GM12878 (cell line): ENCODE measurements around the gene DPH7. TPM values are rescaled to one million over a fixed set of nuclear protein-coding genes. Genes with fewer than 3 reads are reported as not detected.

Experiments
- BACH1 ChIP-seq: fragments of 450-650 bp; IDR thresholded peaks from 2 replicates; pipeline ENCODE4 v1.6.1; 2017; ENCODE audit warnings: mild to moderate bottlenecking, borderline replicate concordance
- BHLHE40 ChIP-seq, 2 experiments: fragments of 450-650 bp in 1 of 2; IDR thresholded peaks; 2 replicates each; pipeline ENCODE4 v1.6.1; 2011 to 2017; ENCODE audit warnings: low read depth in 2 of 2, borderline replicate concordance in 1 of 2, improper control_type of control experiment in 1 of 2, low read length in 1 of 2, mild to moderate bottlenecking in 1 of 2
- BMI1 ChIP-seq: fragments of 450-650 bp; IDR thresholded peaks from 2 replicates; pipeline ENCODE4 v1.6.1; 2016; ENCODE audit warnings: mild to moderate bottlenecking, moderate library complexity, borderline replicate concordance
- CHD1 ChIP-seq: IDR thresholded peaks from 2 replicates; pipeline ENCODE4 v1.6.1; 2012; ENCODE audit warnings: low read depth, low read length, improper control_type of control experiment
- DPF2 ChIP-seq: fragments of 450-650 bp; IDR thresholded peaks from 2 replicates; pipeline ENCODE4 v1.6.1; 2017; ENCODE audit warnings: mild to moderate bottlenecking
- ESRRA ChIP-seq: IDR thresholded peaks from 2 replicates; pipeline ENCODE4 v1.6.1; 2012; ENCODE audit warnings: mild to moderate bottlenecking, low read length, improper control_type of control experiment
- HDAC2 ChIP-seq: fragments of 200-600 bp; sonication (generic); IDR thresholded peaks from 2 replicates; pipeline ENCODE4 v1.6.1; 2017
- HDGF ChIP-seq: fragments of 450-650 bp; IDR thresholded peaks from 2 replicates; pipeline ENCODE4 v1.6.1; 2016; ENCODE audit warnings: antibody characterized with exemption
- IRF4 ChIP-seq: IDR thresholded peaks from 2 replicates; pipeline ENCODE4 v1.6.1; 2011; ENCODE audit warnings: low read depth, low read length
- KDM1A ChIP-seq: fragments of 200-600 bp; sonication (generic); IDR thresholded peaks from 2 replicates; pipeline ENCODE4 v1.6.1; 2016; ENCODE audit warnings: borderline replicate concordance
- LARP7 ChIP-seq: fragments of 450-650 bp; IDR thresholded peaks from 2 replicates; pipeline ENCODE4 v1.6.1; 2017; ENCODE audit warnings: mild to moderate bottlenecking
- NR2C2 ChIP-seq: IDR thresholded peaks from 2 replicates; pipeline ENCODE4 v1.6.1; 2011; ENCODE audit warnings: borderline replicate concordance, low read depth; ENCODE audit not compliant: control insufficient read depth, insufficient read length
- NR2F1 ChIP-seq: fragments of 450-650 bp; conservative IDR thresholded peaks from 2 replicates; pipeline ENCODE4 v1.6.1; 2017; ENCODE audit warnings: mild to moderate bottlenecking
- PAX5 ChIP-seq: IDR thresholded peaks from 2 replicates; pipeline ENCODE4 v1.6.1; 2011; ENCODE audit warnings: low read depth, low read length, borderline replicate concordance
- PML ChIP-seq: IDR thresholded peaks from 2 replicates; pipeline ENCODE4 v1.6.1; 2012; ENCODE audit warnings: low read length, inconsistent platforms
- RAD51 ChIP-seq: fragments of 450-650 bp; IDR thresholded peaks from 2 replicates; pipeline ENCODE4 v1.6.1; 2016; ENCODE audit warnings: moderate library complexity, mild to moderate bottlenecking, inconsistent platforms
- RCOR1 ChIP-seq: conservative IDR thresholded peaks from 2 replicates; pipeline ENCODE4 v1.6.1; 2012; ENCODE audit warnings: low read depth, low read length, improper control_type of control experiment
- RELA ChIP-seq: fragments of 450-650 bp; IDR thresholded peaks from 2 replicates; pipeline ENCODE4 v1.8.0; 2014; ENCODE audit warnings: borderline replicate concordance; ENCODE audit not compliant: partially characterized antibody
- SMARCA5 ChIP-seq: fragments of 450-650 bp; IDR thresholded peaks from 2 replicates; pipeline ENCODE4 v1.6.1; 2017; ENCODE audit warnings: mild to moderate bottlenecking
- SMC3 ChIP-seq: IDR thresholded peaks from 2 replicates; pipeline ENCODE4 v1.6.1; 2011; ENCODE audit warnings: low read length, improper control_type of control experiment, borderline replicate concordance
- STAT1 ChIP-seq: fragments of 450-650 bp; conservative IDR thresholded peaks from 2 replicates; pipeline ENCODE4 v1.6.1; 2014; ENCODE audit warnings: antibody characterized with exemption, mild to moderate bottlenecking
- YBX1 ChIP-seq: fragments of 450-650 bp; IDR thresholded peaks from 2 replicates; pipeline ENCODE4 v1.6.1; 2016; ENCODE audit warnings: antibody characterized with exemption
- ZNF207 ChIP-seq: fragments of 450-650 bp; IDR thresholded peaks from 2 replicates; pipeline ENCODE4 v1.6.1; 2014; ENCODE audit warnings: antibody characterized with exemption, mild to moderate bottlenecking, borderline replicate concordance
- ZNF24 ChIP-seq: fragments of 450-650 bp; IDR thresholded peaks from 2 replicates; pipeline ENCODE4 v1.6.1; 2017; ENCODE audit warnings: antibody characterized with exemption, mild to moderate bottlenecking
- ZNF274 ChIP-seq: IDR thresholded peaks from one replicate; pipeline ENCODE4 v1.8.0; 2011; ENCODE audit not compliant: insufficient read length, insufficient read depth
- ZNF622 ChIP-seq: fragments of 450-650 bp; IDR thresholded peaks from 2 replicates; pipeline ENCODE4 v1.6.1; 2017; ENCODE audit warnings: mild to moderate bottlenecking, inconsistent platforms
- polyA plus RNA-seq, 11 experiments: library from polyadenylated mRNA; depleted of rRNA in 4 of 11; unstranded in 6 of 11; stranded (reverse) in 5 of 11; fragments of >200 nt; fragmentation: Nextera tagmentation in 4 of 11; fragmentation: Illumina TruSeq in 1 of 11; extraction: Ambion mirVana in 4 of 11; extraction: Trizol in 1 of 11; gene quantifications; 1 replicate in 1 of 11; 2 replicates in 10 of 11; pipeline versions ENCODE4 v1.2.1 to v1.2.3, GENCODE V29; 2011 to 2016; ENCODE audit warnings: inconsistent platforms in 2 of 11, missing spikeins in 2 of 11, low read depth in 1 of 11
- total RNA-seq, 4 experiments: library from RNA; depleted of rRNA in 3 of 4; stranded (reverse); fragments of >200 nt in 3 of 4; fragmentation: Illumina TruSeq in 1 of 4; extraction: Trizol in 1 of 4; gene quantifications; 2 replicates each; pipeline versions ENCODE4 v1.2.1 to v1.2.3, GENCODE V29; 2013 to 2021
- TF ChIP-seq, protein P1 (sequence below): fragments of 450-650 bp; IDR thresholded peaks from 2 replicates; pipeline ENCODE4 v1.6.1; 2017; ENCODE audit warnings: mild to moderate bottlenecking, moderate library complexity
- TF ChIP-seq, protein P2 (sequence below): fragments of 450-650 bp; IDR thresholded peaks from 2 replicates; pipeline ENCODE4 v1.6.1; 2017; ENCODE audit warnings: antibody characterized with exemption, mild to moderate bottlenecking, moderate library complexity

The DPH7 gene
- total and polyA plus RNA-seq, 10 of the 15 experiments (the other 5 are each of a cell fraction or from before 2014, with no cell fraction given): 8.7 to 40.0 (median 28.1) TPM

DNA sequence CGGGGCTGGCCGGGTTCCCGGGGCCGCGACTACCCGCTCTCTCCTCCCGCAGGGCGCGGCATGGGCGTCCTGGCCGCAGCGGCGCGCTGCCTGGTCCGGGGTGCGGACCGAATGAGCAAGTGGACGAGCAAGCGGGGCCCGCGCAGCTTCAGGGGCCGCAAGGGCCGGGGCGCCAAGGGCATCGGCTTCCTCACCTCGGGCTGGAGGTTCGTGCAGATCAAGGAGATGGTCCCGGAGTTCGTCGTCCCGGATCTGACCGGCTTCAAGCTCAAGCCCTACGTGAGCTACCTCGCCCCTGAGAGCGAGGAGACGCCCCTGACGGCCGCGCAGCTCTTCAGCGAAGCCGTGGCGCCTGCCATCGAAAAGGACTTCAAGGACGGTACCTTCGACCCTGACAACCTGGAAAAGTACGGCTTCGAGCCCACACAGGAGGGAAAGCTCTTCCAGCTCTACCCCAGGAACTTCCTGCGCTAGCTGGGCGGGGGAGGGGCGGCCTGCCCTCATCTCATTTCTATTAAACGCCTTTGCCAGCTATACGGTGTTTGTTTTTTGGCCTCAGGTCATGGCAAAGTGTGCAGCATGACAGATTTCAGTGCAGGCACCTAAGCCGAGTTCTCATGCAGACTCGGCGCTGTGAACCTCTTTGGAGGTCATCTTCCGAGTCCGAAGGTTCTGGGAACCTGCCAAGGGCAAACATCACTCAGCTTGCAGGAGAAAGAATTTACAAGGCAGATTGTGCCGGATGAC is 26.5 kb downstream of the DPH7 start (continued):
- TF ChIP-seq YBX1: no peak
- no peak for TF ChIP-seq PML
- TF ChIP-seq BACH1: peak; percentile 72; the same call in 1 of the 2 replicates
- TF ChIP-seq LARP7: peak; percentile 81; the same call in 1 of the 2 replicates
- TF ChIP-seq STAT1: no peak
- TF ChIP-seq ZNF207: 0 out of 2 replicates have a peak, but pooled peaks have one; percentile 46
- TF ChIP-seq CHD1: no peak
- TF ChIP-seq HDGF: no peak
- no peak for TF ChIP-seq RCOR1
- TF ChIP-seq, protein P1, sequence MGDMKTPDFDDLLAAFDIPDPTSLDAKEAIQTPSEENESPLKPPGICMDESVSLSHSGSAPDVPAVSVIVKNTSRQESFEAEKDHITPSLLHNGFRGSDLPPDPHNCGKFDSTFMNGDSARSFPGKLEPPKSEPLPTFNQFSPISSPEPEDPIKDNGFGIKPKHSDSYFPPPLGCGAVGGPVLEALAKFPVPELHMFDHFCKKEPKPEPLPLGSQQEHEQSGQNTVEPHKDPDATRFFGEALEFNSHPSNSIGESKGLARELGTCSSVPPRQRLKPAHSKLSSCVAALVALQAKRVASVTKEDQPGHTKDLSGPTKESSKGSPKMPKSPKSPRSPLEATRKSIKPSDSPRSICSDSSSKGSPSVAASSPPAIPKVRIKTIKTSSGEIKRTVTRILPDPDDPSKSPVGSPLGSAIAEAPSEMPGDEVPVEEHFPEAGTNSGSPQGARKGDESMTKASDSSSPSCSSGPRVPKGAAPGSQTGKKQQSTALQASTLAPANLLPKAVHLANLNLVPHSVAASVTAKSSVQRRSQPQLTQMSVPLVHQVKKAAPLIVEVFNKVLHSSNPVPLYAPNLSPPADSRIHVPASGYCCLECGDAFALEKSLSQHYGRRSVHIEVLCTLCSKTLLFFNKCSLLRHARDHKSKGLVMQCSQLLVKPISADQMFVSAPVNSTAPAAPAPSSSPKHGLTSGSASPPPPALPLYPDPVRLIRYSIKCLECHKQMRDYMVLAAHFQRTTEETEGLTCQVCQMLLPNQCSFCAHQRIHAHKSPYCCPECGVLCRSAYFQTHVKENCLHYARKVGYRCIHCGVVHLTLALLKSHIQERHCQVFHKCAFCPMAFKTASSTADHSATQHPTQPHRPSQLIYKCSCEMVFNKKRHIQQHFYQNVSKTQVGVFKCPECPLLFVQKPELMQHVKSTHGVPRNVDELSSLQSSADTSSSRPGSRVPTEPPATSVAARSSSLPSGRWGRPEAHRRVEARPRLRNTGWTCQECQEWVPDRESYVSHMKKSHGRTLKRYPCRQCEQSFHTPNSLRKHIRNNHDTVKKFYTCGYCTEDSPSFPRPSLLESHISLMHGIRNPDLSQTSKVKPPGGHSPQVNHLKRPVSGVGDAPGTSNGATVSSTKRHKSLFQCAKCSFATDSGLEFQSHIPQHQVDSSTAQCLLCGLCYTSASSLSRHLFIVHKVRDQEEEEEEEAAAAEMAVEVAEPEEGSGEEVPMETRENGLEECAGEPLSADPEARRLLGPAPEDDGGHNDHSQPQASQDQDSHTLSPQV: no peak
- no peak for TF ChIP-seq SMC3
- no peak for TF ChIP-seq RAD51
- no peak for TF ChIP-seq NR2C2
- no peak for TF ChIP-seq BMI1
- peak; percentile 25; the same call in 1 of the 2 replicates for TF ChIP-seq DPF2
- peak; percentile 51; the same call in 1 of the 2 replicates for TF ChIP-seq SMARCA5
- TF ChIP-seq BHLHE40 (IDR thresholded peaks at IDR 0.05; ENCODE audit: borderline replicate concordance in 1 of 2, low read depth in 2 of 2, low read length in 1 of 2): 0 out of 4 replicates have a peak, but pooled peaks of 1 of the 2 experiments have one; percentile 11
- no peak for TF ChIP-seq ESRRA
- TF ChIP-seq ZNF274: no peak
- TF ChIP-seq KDM1A: no peak
- TF ChIP-seq HDAC2: no peak
- TF ChIP-seq IRF4: no peak
- TF ChIP-seq, protein P2, sequence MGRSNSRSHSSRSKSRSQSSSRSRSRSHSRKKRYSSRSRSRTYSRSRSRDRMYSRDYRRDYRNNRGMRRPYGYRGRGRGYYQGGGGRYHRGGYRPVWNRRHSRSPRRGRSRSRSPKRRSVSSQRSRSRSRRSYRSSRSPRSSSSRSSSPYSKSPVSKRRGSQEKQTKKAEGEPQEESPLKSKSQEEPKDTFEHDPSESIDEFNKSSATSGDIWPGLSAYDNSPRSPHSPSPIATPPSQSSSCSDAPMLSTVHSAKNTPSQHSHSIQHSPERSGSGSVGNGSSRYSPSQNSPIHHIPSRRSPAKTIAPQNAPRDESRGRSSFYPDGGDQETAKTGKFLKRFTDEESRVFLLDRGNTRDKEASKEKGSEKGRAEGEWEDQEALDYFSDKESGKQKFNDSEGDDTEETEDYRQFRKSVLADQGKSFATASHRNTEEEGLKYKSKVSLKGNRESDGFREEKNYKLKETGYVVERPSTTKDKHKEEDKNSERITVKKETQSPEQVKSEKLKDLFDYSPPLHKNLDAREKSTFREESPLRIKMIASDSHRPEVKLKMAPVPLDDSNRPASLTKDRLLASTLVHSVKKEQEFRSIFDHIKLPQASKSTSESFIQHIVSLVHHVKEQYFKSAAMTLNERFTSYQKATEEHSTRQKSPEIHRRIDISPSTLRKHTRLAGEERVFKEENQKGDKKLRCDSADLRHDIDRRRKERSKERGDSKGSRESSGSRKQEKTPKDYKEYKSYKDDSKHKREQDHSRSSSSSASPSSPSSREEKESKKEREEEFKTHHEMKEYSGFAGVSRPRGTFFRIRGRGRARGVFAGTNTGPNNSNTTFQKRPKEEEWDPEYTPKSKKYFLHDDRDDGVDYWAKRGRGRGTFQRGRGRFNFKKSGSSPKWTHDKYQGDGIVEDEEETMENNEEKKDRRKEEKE: 0 out of 2 replicates have a peak, but pooled peaks have one; percentile 5
- no peak for TF ChIP-seq PAX5
- no peak for TF ChIP-seq RELA
- TF ChIP-seq ZNF24: no peak
- TF ChIP-seq ZNF622: no peak
- TF ChIP-seq NR2F1: peak; percentile 52; the same call in 1 of the 2 replicates
